Osteoblast (primary cell): ENCODE measurements around the gene GPR62. TPM values are rescaled to one million over a fixed set of nuclear protein-coding genes. Genes with fewer than 3 reads are reported as not detected.

Source experiments
- DNase-seq: peaks from one replicate; pipeline ENCODE4 v3.0.0; 2011; ENCODE audit warnings: low spot score, mixed read lengths; ENCODE audit not compliant: insufficient read length; ENCODE audit errors: missing footprints
- H2AFZ ChIP-seq: 2 replicates; pipeline ENCODE4 v1.6.0; 2011; ENCODE audit warnings: mild to moderate bottlenecking, low read length
- H3K27ac ChIP-seq: 2 replicates; pipeline ENCODE4 v1.5.1; 2011; ENCODE audit warnings: mild to moderate bottlenecking, low read depth, low read length, moderate library complexity
- H3K27me3 ChIP-seq: 2 replicates; pipeline ENCODE4 v1.6.0; 2012; ENCODE audit warnings: mild to moderate bottlenecking, control low read depth, inconsistent platforms, low read length, moderate library complexity; ENCODE audit not compliant: insufficient read depth
- H3K36me3 ChIP-seq: 2 replicates; pipeline ENCODE4 v1.5.1; 2011; ENCODE audit warnings: mild to moderate bottlenecking, low read length, control low read depth, moderate library complexity; ENCODE audit not compliant: insufficient read depth
- H3K4me1 ChIP-seq: 2 replicates; pipeline ENCODE4 v1.5.1; 2011; ENCODE audit warnings: mild to moderate bottlenecking, low read length, control low read depth, moderate library complexity; ENCODE audit not compliant: insufficient read depth
- H3K4me2 ChIP-seq: 2 replicates; pipeline ENCODE4 v1.6.0; 2011; ENCODE audit warnings: mild to moderate bottlenecking, low read length; ENCODE audit not compliant: insufficient read depth
- H3K4me3 ChIP-seq: fragments of 200-600 bp; sonication (generic); 3 replicates; pipeline ENCODE4 v1.5.1; 2012; ENCODE audit warnings: mild to moderate bottlenecking, low read length, inconsistent platforms; ENCODE audit not compliant: insufficient read depth
- H3K79me2 ChIP-seq: 2 replicates; pipeline ENCODE4 v1.6.0; 2012; ENCODE audit warnings: mild to moderate bottlenecking, low read length, control low read depth, inconsistent platforms; ENCODE audit not compliant: insufficient read depth
- H3K9me3 ChIP-seq: 2 replicates; pipeline ENCODE4 v1.5.1; 2011; ENCODE audit warnings: low read depth, low read length, control low read depth
- H4K20me1 ChIP-seq: 2 replicates; pipeline ENCODE4 v1.6.0; 2012; ENCODE audit warnings: mild to moderate bottlenecking, low read length, control low read depth; ENCODE audit not compliant: insufficient read depth
- CTCF ChIP-seq: IDR thresholded peaks from 2 replicates; pipeline ENCODE4 v1.5.1; 2011; ENCODE audit warnings: mild to moderate bottlenecking, low read depth, low read length, moderate library complexity; ENCODE audit errors: extremely low read depth
- total RNA-seq: library from RNA; depleted of rRNA; stranded (reverse); fragments of >200 nt; gene quantifications from 2 replicates; pipeline ENCODE4 v1.2.3, GENCODE V29; 2012

Gene GPR62
- total RNA-seq, 1 donor: not detected

- no peak for TF ChIP-seq CTCF
- DNase-seq: peak; percentile 60
- Histone ChIP-seq H3K4me3 (no peak overlapping the region), H4K20me1 (no peaks in the 10 kb centered on the region), H3K36me3 (peaks cover 24% of the 10 kb centered on the region), H3K4me1 (peaks cover 25% of the 10 kb centered on the region), H2AFZ (no peak overlapping the region), H3K79me2 (peaks cover 14% of the 10 kb centered on the region), H3K27ac (no peak overlapping the region), H3K9me3 (no peaks in the 10 kb centered on the region), H3K4me2 (no peak overlapping the region), H3K27me3 (no peaks in the 10 kb centered on the region)
Observed at GRCh38 chr3:51945031-51945840, 9.9 kb upstream of the GPR62 start.

- no peak for TF ChIP-seq CTCF
- Histone ChIP-seq H3K4me1 (peaks cover 17% of the 10 kb centered on the region), H4K20me1 (no peaks in the 10 kb centered on the region), H3K4me3 (no peak overlapping the region), H2AFZ (no peak overlapping the region), H3K4me2 (no peak overlapping the region), H3K27ac (no peak overlapping the region), H3K36me3 (peaks cover 24% of the 10 kb centered on the region), H3K79me2 (peaks cover 6% of the 10 kb centered on the region), H3K27me3 (no peaks in the 10 kb centered on the region), H3K9me3 (no peaks in the 10 kb centered on the region)
- DNase-seq: peak; percentile 77
Observed at GRCh38 chr3:51945926-51946705, 9.1 kb upstream of the GPR62 start.

- Histone ChIP-seq H2AFZ (no peak overlapping the region), H3K4me3 (no peak overlapping the region), H3K79me2 (no peaks in the 10 kb centered on the region), H3K27ac (no peak overlapping the region), H3K27me3 (no peaks in the 10 kb centered on the region), H3K4me1 (peaks cover 14% of the 10 kb centered on the region), H3K9me3 (no peaks in the 10 kb centered on the region), H4K20me1 (no peaks in the 10 kb centered on the region), H3K4me2 (no peak overlapping the region), H3K36me3 (peaks cover 24% of the 10 kb centered on the region)
- DNase-seq: peak; percentile 21
- no peak for TF ChIP-seq CTCF
Observed at GRCh38 chr3:51946796-51947195, 8.4 kb upstream of the GPR62 start.
